Middle frontal gyrus (tissue), 1 donor: ENCODE results near the gene INTS2.
"Not testable (repeated sequence)": the region's sequence is repeated elsewhere in the genome, so short reads cannot be mapped to it uniquely, and the experiment has no call there.

Experiments used
- DNase-seq: peaks from one replicate; pipeline ENCODE4 v3.0.0-alpha.2; 2015; ENCODE audit warnings: low spot score; ENCODE audit errors: extremely low spot score

INTS2 gene

DNA sequence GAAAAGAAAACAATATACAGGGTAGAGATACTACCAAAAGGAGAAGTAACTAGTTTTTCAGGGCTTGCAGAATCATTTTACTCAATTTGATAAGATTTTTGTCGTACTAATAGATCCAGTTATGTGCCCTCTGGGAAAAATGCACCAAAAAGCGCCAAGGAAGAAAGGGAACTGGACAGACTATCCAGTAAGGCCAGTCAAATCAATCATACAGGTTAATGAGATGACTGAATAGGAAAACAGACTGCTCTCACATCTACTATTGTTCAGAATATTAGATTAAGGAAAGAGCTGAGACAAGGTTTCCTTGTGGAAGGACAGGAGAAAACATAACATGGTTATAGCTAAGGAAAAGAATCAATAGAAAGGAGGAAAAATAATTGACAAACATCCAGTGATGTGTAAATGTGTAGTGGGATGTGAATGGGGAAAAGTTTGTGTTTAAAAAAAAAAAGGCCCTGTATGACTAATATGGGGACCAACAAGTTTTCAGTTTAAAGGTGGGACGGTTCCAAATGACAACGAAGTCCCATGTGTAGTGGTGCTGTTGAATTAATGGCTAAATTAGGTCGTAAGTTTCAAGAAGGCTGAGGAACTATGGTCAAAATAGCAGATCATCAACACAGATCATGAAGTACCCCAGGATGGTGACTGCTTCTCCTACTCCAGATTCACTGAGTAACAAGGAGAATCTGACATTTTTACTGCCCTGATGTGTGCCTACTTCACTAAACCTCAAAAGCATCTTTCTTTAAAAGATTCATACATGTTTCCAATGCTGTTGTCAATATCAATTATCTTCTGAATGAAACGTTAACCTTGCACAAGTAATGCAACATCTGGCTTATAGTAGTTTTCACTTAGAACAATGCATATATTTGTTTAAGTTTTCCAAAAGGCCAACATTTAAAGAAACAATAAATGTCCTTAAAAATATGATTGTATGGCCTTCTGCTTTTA, 105.2 kb downstream of the INTS2 start:
- no peak for DNase-seq

DNA sequence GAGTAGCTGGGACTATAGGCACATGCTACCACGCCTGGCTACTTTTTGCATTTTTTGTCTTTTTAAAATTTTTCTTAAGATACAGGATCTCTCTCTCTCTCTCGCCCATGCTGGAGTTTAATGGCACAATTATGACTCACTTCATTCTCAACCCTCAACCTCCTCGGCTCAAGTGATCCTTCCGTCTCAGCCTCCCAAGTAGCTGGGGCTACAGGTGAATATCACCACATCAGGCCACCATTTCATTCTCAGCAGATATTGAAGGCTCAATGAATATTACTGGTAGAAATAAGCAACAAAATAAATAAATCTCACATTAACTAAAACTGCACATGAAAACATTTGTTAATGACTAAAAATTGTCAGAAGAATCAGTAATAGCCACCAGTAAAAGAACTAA, 106.1 kb downstream of the INTS2 start:
- DNase-seq, result no peak

DNA sequence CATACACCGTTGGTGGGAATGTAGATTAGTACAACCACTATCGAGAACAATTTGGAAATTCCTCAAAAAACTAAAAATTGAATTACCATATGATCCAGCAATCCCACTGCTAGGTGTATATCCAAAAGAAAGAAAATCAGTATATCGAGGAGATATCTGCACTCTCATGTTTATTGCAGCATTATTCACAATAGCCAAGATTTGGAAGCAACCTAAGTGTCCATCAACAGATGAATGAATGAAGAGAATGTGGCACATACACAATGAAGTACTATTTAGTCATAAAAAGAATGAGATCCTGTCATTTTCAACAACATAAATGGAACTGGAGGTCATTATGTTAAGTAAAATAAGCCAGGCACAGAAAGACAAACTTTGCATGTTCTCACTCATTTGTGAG, 108.5 kb downstream of the INTS2 start:
- DNase-seq, result not testable (repeated sequence)

DNA sequence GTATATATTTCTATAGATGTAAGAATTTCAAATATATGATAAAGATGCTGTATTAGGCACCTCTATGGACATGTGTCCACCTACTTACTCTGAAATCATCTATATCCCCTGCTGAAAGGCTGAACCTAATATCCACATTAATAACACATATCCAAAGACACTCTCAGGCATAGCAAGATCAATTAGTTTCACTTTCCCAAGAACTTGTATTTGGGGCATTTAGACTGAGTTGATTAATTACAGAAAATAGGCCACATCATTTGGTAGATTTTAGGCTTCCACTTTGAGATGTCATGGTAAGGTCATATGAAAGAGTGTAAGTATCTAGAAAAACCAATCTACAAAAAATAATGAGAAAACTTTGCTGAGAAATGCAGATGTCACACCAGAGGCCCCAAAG, 109.6 kb downstream of the INTS2 start:
- no peak for DNase-seq

DNA sequence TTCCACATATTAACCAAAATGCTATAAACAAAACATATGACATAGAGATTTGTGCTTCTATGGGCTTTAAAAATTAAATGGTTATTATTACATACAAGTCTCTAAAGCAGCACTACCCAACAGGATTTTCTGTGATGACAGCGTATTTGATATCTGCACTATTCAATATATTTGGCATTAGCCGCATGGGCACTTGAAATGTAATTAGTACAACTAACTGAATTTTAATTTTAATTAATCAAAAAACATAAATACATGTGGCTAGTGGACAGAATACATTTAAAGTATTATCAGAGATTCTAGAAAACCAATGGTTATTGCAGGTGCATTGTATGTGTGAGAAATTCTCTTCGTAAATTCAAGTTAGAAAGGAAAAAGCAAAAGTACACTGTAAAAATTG, 110.3 kb downstream of the INTS2 start:
- no peak for DNase-seq

DNA sequence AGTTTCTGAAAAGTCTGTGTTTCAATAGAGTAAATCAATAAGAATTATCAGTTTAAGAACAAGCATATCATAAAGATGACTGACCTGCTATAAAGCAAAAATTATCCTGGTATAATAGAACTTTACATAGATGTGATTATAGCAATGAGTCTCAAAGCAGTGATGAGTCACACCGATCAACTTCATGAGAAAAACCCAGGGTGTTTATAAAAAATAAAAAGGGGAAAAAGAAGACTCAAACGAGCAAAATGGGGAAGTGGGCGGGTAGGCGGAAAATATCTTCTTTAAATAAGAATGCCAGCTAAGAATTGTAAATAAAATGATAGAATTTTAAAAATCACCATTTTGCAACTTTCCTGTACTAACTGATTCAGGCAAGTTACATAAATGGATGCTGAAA, 111.2 kb downstream of the INTS2 start:
- DNase-seq, result no peak

DNA sequence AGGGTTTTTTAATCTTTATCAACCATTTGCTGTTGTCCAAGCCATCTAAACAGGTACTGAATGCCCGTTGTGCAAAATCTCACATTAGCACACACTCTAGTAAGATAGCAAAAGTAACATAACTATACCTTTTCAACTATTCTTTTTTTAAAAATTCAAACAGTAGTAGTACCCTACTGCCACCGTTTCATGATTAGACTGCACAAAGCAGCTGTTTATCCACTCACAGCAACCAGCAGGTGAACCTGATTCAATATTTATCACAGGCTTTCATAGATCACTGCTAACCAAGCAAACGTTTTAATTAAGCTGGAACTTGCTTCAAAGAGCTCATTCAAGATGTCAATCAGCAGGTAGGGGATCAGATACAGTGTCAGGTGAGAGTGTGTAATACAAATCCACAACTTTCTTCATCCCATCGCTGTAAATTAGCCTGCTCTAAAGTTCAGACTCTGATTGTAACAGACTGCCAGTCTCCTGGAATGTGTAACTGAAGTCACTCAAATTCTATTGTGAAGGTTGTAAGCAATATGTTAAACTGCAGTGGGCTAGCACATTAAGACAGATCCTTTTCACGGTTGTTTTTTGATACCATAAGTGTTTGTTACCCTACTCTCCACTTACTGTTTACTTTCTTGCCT, 111.8 kb downstream of the INTS2 start:
- DNase-seq, result no peak
